ENCODE data around the gene COBL.

Gene COBL

DNA sequence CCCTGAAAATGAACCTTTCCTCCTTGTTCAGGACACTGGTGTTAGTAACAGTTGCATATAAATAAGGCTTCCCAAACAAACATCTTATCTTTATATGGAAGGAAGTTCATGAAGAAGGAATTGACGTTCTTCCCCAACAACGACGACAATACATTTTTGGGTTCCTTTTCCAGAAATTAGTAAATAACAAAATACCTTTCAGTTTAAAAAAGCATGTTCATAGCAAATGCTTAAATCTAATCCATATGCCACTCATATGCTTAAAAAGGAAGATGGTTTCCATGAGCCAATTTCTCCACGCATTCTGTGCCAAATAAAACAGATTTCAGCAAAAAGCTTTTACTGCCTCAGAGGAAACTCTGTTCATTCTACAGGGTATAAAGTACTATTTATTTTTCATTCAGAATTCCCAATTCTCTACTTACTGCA, 182.6 kb downstream of the COBL start:
- TF ChIP-seq, protein P1, sequence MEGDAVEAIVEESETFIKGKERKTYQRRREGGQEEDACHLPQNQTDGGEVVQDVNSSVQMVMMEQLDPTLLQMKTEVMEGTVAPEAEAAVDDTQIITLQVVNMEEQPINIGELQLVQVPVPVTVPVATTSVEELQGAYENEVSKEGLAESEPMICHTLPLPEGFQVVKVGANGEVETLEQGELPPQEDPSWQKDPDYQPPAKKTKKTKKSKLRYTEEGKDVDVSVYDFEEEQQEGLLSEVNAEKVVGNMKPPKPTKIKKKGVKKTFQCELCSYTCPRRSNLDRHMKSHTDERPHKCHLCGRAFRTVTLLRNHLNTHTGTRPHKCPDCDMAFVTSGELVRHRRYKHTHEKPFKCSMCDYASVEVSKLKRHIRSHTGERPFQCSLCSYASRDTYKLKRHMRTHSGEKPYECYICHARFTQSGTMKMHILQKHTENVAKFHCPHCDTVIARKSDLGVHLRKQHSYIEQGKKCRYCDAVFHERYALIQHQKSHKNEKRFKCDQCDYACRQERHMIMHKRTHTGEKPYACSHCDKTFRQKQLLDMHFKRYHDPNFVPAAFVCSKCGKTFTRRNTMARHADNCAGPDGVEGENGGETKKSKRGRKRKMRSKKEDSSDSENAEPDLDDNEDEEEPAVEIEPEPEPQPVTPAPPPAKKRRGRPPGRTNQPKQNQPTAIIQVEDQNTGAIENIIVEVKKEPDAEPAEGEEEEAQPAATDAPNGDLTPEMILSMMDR (IDR thresholded peaks at IDR 0.05; ENCODE audit: extremely low read depth, missing control alignments), result no peak
- DNase-seq (ENCODE audit: low spot score), result no peak

DNA sequence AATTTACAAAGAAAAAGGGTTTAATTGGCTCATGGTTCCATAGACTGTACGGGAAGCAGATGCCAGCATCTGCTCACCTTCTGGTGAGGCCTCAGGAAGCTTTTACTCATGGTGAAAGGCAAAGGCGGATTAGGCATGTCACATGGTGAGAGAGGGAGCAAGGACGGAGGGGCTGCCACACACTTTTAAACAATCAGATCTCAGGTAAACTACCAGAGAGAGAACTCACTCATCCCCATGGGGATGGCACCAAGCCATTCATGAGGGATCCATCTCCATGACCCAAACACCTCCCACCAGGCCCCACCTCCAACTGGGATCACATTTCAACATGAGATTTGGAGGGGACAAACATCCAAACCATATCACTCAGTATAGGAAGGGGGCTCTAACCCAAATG, 183.9 kb downstream of the COBL start:
- no peak for DNase-seq (ENCODE audit: low spot score)
- TF ChIP-seq, protein P1 (IDR thresholded peaks at IDR 0.05; ENCODE audit: extremely low read depth, missing control alignments), result no peak

DNA sequence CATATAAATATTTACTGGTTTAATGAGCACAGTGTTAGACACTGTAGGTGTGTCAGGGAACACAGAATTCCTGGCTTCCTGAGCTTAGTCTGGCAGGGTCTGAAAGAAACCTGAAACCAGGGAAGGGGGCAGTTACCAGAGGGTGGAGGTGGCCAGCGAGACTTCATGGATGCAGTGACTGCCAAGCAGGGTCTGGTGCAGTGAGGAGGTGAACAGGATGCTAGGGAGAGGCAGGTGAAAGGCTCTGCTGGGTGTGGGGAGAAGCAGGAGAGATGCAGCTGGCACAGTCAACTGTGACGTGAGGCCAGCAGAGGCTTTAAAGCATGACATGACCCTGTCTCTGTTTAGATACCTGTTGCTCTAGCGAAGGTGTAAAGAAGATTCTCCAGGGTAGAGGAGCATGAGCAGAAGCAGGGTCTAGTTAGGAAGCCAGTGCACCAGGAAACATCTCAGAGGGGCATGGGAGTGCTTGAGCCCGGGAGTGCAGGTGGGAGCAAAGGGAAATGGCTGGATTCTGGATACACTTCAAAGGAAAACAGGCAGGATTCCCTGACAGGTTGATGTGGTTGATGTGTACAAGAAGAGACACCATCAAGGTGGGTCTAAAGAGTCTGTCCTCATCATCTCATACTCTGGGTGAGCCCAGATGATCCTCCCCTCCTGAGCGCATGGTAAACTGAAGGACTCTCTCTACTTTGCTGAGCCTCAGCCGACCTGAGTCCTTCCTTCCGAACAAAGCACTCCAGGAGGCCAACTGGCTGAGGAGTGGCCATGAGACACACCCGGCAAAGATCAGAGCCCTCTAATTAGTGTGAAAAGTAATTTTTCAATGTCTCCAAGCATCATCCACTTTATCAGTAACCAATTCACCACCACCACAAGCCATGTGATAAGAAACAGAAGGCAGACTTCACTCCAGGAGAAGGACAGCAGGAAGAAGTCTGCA, 186.8 kb downstream of the COBL start:
- DNase-seq (ENCODE audit: low spot score), result no peak
- TF ChIP-seq, protein P1 (IDR thresholded peaks at IDR 0.05; ENCODE audit: extremely low read depth, missing control alignments), result no peak

DNA sequence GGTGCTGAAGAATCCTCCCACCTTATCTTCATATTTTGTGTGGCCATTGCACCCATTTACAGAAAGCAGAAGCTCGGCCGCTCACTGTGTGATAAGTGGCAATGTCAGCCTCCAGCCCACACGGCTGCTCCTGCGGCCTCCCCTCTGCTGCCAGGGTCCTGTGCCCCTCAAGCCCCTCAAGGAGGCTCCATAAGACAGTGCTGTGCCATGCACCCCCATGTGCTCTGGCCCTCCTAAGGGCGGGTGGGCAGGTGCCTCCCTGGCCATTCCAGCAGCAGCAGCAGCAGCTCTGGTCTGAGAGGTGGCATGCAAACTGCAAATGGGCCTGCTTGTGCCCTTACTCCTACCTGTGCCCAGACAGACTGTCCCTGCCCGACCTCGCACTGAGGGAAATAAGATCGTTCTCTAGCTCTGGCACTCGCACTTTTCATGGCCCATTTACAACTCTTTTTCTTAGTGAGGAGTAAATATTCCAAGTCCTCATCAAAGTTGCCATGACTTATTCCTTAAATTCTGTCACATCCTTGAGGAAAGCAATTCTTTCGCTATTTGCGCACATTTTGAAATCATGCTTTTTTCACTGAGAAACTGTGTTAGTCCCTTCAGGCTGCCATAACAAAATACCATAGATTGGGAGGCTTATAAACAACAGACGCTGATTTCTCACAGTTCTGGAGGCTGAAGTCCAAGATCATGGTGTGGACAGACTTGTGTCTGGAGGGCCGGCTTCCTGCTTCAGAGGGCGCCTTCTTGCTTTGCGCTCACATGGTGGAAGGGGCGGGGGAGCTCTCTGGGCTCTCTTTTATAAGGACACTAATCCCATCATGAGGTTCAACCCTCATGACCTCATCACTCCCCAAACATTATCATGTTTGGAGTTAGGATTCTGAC, 187.8 kb downstream of the COBL start:
- no peak for DNase-seq (ENCODE audit: low spot score)
- TF ChIP-seq, protein P1 (IDR thresholded peaks at IDR 0.05; ENCODE audit: extremely low read depth, missing control alignments), result no peak

DNA sequence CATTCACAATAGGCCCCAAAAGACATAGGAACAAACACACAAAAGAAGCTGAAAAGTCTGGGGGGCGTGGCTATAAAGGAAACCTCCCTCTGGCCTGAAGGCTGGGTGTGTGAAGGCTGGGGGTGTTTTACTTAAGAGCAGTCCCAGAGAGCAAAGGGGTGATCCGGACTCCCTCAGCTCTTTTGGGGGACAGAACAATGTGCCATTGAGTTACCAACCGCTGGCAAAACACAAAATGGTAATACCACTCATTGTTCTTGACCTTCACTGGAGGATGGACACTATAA, 189.0 kb downstream of the COBL start:
- TF ChIP-seq, protein P1 (IDR thresholded peaks at IDR 0.05; ENCODE audit: extremely low read depth, missing control alignments), result no peak
- no peak for DNase-seq (ENCODE audit: low spot score)

DNA sequence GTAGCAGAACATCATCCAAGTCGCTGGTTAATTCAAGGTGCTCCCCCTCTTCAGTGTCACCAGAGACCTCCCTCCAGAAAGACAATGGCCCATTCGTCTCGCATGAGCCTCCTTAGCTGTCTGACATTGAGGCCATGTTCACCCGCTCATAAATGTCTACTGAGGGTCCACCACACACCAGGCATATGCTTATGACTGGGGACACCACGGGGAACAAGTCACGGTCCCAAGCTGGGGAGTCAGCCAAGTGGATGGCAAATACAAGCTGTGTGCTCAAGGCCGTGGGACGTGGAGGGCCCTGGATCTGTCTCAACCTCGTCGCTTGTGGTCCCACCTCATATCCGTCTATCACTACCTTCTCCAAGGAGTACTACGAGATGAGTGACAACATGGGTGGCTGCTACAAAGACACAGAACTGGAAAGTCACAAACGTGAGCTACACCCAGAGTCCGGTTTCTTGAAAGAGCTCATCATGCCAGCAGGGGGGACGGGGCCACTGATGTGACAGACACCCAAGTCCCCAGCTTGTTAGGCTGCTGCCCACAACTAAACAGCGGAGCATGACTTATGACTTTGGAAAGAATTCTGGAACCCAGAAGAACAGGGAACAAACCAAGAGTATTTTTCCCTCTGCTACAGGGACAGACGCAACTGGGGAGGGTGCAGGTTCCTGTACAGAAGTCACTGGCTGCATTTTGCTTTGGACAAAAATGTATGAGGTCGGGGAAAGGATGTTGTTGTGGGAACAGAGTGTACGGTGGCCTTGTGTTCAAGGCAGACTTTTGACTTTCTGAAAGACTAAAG, 189.6 kb downstream of the COBL start:
- TF ChIP-seq, protein P1 (IDR thresholded peaks at IDR 0.05; ENCODE audit: extremely low read depth, missing control alignments), result no peak
- DNase-seq (ENCODE audit: low spot score), result no peak
